Hematopoietic multipotent progenitor cell treated with erythropoietin and hydrocortisone succinate and interleukin-3 and kit ligand, for 17 days (in vitro differentiated cells): Measurements from ENCODE around the gene WHRN.

Experiments used
- DNase-seq: peaks from one replicate; pipeline ENCODE4 v3.0.0-alpha.2; 2015; ENCODE audit warnings: low spot score

Gene WHRN

GRCh38 chr9:114382699-114383520 is 122.4 kb downstream of the WHRN start:
- no peak for DNase-seq

- no peak for DNase-seq
Observed at GRCh38 chr9:114378883-114379282, 126.4 kb downstream of the WHRN start.

- no peak for DNase-seq
Observed at GRCh38 chr9:114378016-114378415, 127.3 kb downstream of the WHRN start.

GRCh38 chr9:114376586-114377445 is 128.5 kb downstream of the WHRN start:
- DNase-seq = no peak

GRCh38 chr9:114375386-114376175 is 129.7 kb downstream of the WHRN start:
- DNase-seq = no peak

GRCh38 chr9:114374936-114375335 is 130.3 kb downstream of the WHRN start:
- DNase-seq = no peak

- DNase-seq = no peak
Observed at GRCh38 chr9:114373960-114374730, 131.1 kb downstream of the WHRN start.

GRCh38 chr9:114372921-114373448 is 132.3 kb downstream of the WHRN start:
- no peak for DNase-seq

GRCh38 chr9:114371973-114372917 is 133.0 kb downstream of the WHRN start:
- no peak for DNase-seq

GRCh38 chr9:114371343-114371944 is 133.8 kb downstream of the WHRN start:
- DNase-seq = no peak

- DNase-seq = no peak
Observed at GRCh38 chr9:114370968-114371320, 134.3 kb downstream of the WHRN start.

- DNase-seq = no peak
Observed at GRCh38 chr9:114370251-114370967, 134.9 kb downstream of the WHRN start.

GRCh38 chr9:114369216-114370130 is 135.8 kb downstream of the WHRN start:
- DNase-seq = no peak

- DNase-seq = no peak
Observed at GRCh38 chr9:114367772-114368569, 137.3 kb downstream of the WHRN start.

- no peak for DNase-seq
Observed at GRCh38 chr9:114367366-114367765, 137.9 kb downstream of the WHRN start.

- DNase-seq = no peak
Observed at GRCh38 chr9:114366334-114367128, 138.7 kb downstream of the WHRN start.
